GM18511 (cell line): Measurements from ENCODE around the gene ITGA2.
"Not testable (repeated sequence)": the region's sequence is repeated elsewhere in the genome, so short reads cannot be mapped to it uniquely, and the experiment has no call there.

Experiments
- ATAC-seq: cut with Tn5 transposase; IDR thresholded peaks from one replicate; pipeline ENCODE4 v1.9.1; 2021; ENCODE audit warnings: mild to moderate bottlenecking, moderate library complexity; ENCODE audit not compliant: unreplicated experiment

Gene ITGA2

DNA sequence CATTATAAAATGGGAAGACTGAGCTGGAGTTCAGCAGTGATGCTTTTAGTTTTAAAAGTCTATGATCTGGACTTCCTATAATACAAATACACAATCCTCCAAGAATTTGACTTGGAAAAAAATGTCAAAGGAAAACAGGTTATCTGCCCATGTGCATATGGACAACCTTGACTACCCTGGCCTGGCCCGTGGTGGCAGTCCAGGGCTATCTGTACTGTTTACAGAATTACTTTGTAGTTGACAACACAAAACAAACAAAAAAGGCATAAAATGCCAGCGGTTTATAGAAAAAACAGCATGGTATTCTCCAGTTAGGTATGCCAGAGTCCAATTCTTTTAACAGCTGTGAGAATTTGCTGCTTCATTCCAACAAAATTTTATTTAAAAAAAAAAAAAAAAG, 103.1 kb downstream of the ITGA2 start:
- ATAC-seq: no peak

DNA sequence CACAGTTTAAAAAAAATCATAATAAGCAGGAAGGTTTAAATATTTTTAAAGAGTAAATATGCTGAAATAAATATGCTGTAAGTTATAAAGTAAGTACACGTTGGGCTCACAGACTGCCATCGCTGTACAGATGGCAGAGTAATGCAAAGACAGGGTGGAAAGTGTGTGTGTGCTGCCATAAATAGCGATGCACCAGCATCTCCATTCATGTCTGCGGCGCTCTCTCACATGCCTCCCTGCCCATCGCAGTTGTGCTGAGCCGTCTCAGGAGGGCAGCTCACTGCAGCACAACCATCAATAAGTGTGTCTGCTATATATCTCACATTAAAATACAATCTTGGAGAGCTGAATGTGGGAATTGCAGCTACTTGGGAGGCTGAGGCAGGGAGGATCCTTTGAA, 106.1 kb downstream of the ITGA2 start:
- no peak for ATAC-seq

DNA sequence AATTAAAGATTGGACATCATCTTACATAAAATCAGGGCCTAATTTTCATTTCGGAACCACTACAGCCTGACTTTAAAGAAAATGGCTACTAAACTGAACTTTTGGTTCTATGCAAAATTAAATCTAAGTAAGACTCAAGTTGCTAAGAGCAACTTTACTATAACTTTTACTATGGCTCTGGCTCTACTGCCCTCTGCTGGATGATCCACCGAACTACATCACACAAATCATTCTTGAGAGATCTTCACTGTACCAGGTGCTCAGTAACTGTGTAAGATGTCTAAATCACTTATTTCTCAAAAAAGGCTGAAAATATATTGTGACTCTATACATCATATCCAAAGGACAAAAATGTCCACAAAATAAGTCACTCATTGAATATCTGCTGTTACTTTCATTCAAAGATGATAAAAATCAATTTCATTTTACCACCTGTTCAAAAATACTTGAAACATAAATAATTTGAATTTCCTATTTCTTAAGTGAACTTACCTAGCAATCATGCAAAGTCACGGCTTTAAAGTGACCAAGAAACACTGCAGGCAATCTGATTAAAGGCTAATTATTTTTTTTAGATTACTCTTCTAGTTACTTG, 106.9 kb downstream of the ITGA2 start:
- peak; percentile 86 for ATAC-seq

- ATAC-seq: no peak
These were observed 110.4 kb downstream of the ITGA2 start for GRCh38 chr5:53099546-53099945.

GRCh38 chr5:53100606-53101005, 111.5 kb downstream of the ITGA2 start:
- ATAC-seq: no peak

GRCh38 chr5:53105611-53106300, 116.6 kb downstream of the ITGA2 start:
- ATAC-seq: no peak

- ATAC-seq: peak; percentile 25
These were observed 119.9 kb downstream of the ITGA2 start for GRCh38 chr5:53109056-53109442.

DNA sequence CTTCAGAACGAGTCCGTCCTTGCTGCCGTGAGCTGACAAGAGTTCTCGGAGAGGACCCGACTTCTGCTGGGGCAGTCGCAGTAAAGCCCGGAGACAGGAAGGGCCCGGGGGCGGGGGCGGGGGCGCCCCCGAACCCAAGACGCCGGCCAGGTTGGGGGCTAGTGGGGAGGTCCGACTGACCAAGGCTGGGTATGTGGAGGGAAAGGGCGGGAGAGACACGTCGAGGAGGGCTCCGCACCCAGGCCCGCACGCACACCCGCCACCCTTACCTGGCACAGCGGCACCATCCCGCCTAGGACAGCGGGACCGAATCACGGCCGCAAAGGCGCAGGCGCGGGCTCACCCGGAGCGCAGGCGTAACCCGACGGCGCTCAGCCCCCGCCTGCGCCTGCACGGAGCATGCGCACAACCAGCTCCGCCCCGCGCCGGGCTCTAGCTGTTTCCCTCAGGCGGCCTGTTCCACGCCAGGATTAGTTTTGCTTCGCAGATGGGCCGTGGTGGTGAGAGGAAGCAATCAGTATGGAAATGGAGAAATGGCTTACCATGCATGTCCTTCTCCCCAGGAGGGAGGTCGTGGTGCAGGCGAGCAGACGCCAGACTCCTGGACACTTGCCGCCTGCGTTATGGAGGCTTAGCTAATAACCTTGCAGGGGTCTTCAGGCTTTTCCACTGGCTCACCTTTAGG, 120.4 kb downstream of the ITGA2 start, which contains the start of gene MOCS2:
TSS of gene MOCS2 (minus strand) at position 315 of the 685 bp plus-strand sequence. CDS start 2,583 bp downstream, outside the sequence.
- ATAC-seq: peak; percentile 97

GRCh38 chr5:53110156-53110555, 121.0 kb downstream of the ITGA2 start:
- ATAC-seq: peak; percentile 20

DNA sequence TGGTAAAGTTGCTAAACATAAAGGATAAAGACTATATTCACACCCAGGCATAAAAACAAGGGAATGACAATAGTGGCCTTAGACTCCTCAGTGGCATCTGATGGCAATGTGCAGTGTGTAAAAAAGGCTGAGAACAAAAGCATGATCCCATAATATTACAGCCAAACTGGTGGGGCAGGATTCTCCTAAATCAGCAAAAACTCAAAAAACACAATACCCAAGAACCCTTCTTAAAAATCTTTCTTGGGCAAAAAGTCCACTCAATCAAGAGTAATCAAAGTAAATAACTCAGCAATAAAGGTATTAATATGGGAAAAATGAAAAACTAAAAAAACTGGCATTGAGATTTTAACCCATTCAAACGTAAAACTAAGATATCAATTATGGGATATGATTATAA, 122.0 kb downstream of the ITGA2 start:
- ATAC-seq: no peak

GRCh38 chr5:53112307-53112706, 123.2 kb downstream of the ITGA2 start:
- ATAC-seq: not testable (repeated sequence)

- no peak for ATAC-seq
These were observed 123.8 kb downstream of the ITGA2 start for GRCh38 chr5:53112909-53113308.

DNA sequence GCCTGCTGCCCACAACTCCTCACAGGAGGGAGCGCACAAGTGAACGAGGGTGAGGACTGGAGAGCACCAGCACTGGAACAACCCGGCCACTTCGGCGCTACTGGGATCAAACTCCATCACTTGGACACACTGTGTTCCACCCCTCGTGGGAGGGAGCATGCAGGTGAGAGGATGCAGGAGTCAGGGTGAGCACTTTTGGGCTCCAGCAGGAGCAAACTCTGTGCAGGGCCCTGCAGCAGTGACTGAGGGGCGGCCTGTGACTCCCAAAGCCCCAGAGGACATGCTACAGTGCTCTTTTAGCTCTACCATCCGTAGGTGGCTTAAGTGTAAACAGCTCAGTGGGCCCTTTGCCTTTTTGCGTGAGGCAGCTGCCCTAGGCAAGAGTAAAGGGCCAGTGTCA, 124.8 kb downstream of the ITGA2 start:
- no peak for ATAC-seq

GRCh38 chr5:53114988-53115387, 125.8 kb downstream of the ITGA2 start:
- ATAC-seq: no peak

DNA sequence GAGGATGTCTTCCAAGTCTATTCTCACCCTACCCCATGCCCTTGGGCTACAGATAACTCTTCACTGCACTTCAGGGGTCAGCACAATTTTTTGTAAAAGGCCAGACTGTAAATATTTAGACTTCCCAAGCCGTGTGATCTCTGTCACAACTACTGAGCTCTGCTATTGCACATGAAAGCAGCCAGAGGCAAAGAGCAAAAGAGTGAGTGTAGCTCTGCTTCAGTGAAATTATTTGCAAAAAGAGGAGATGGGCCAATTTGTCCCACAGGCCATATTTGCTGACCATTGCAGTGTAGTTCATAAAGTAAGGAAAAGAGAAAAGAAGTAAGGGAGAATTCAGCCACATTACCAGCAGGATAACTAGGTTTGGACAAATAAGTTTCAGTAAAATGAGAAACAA, 127.4 kb downstream of the ITGA2 start:
- ATAC-seq: no peak

GRCh38 chr5:53118879-53119278, 129.7 kb downstream of the ITGA2 start:
- ATAC-seq: no peak

DNA sequence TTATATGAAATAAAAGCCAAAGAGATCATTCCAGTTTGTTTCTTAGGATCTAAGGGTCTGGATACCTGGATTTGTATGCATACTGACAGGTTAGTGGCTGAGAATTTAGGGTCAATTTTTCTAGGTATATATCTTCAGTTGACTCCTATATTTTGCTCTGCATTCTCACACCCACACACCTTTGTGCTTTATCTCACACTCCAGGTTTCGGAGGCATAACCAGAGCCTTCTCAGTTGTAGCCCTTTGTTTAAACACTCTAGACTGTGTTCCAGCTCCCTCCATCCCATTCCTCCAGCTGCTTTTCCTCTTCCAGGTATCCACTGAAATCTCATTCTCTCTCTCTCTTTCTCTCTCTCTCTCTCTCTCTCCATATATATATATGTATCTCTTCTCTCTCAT, 131.0 kb downstream of the ITGA2 start:
- no peak for ATAC-seq

DNA sequence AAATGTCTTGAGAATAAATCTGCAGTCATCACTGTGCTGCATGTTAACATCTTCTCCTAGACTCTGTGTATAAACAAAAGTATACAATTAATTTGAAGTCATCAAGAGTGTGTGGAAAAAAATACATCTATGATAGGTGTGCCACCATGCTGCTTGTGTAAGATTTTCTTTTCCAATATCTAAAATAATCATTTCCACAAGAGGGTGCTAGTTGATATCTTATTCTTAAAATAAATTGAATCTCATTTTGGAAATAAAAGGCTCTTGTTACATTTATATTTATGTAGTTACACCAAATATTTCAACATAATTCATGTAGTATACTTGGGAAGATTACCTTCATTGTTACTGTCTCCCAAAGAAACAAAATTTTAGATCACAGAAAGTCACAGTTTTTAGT, 134.6 kb downstream of the ITGA2 start:
- no peak for ATAC-seq

GRCh38 chr5:53126521-53126920, 137.4 kb downstream of the ITGA2 start:
- no peak for ATAC-seq

DNA sequence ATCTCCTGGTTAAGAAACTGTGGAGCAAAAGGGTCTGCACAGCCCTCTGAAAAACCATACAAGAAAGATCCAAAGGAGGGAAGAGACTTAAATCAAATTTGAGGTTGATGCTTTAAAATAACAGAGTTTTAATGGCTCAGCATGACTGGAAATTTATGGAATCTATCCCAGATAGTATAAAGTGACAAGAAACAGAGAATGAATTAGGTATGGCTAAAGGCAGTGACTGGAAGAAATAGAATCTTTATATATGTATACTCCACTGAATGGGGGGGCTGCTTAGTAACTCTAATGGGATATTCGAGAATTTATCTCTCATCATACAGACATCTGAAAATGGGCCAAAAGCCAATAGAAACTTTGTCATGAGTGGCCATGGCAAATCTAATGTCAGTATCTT, 138.0 kb downstream of the ITGA2 start:
- ATAC-seq: no peak

DNA sequence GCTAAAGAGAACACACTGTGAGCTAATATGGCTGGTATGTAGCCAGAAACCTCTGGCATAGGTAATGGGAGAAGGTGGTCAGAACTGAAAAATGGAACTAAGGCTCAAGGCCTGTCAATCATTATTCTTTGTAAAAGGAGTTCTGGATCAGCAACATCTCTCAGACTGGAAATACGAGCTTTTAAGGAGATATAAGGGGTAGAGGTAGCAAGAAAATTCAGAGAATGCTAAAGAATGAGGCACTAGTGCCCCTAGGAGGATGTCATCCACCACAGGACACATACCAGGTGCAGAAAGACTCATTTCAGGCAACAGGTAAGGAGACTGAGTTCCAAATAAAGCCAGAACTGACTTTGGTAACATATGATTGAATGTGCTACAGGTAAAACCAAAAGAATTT, 139.3 kb downstream of the ITGA2 start:
- no peak for ATAC-seq

- ATAC-seq: no peak
These were observed 141.1 kb downstream of the ITGA2 start for GRCh38 chr5:53130266-53130665.
